Right hindlimb (tissue), 1 donor: ENCODE measurements around the gene ABAT.
A peak's percentile ranks its signal among the peaks of the same experiment; 100 is the strongest.
"Not testable (repeated sequence)": the region's sequence is repeated elsewhere in the genome, so short reads cannot be mapped to it uniquely, and the experiment has no call there.

Source experiments
- DNase-seq: peaks from one replicate; pipeline ENCODE4 v3.0.0-alpha.2; 2018

The ABAT gene

DNA sequence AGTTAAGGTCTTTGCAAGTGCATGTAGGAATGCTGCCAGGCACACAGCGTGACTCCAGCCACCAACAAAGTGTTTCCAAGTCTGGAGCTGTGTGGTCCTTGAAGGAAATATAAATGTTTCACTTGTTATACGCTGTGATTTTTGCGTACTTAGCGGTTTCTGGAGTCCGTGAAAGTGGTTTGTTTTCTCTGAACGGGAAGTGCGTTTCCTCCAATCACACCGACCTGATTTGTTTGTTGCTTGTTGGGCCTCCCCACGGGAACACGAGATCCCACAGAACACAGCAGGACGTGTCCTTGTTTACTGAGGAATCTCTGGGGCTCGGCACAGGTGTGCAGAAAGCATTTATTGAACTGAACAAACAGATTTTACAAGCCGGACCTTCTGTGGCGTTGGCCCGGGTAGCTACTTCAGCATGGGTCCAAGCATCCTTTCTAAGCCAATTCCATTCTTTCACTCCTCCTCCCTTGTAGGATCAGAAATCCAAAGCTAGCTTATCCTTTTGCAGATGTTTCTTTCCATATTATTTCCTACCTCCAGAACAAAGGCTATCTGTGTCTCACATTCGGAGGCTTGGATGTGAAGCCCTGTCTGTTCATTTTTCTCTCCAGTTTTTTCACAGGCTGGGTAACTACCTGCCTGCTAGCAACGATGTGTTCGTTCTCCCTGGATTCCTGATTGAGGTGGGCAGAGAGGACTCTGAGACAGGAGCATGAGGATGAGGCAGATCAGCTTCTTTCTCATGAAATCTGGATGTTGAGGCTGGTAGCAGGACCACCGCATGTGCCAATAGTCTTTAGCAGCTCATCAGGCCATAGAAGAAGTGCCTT lies 44.6 kb downstream of the ABAT start:
- peak; percentile 63 for DNase-seq

DNA sequence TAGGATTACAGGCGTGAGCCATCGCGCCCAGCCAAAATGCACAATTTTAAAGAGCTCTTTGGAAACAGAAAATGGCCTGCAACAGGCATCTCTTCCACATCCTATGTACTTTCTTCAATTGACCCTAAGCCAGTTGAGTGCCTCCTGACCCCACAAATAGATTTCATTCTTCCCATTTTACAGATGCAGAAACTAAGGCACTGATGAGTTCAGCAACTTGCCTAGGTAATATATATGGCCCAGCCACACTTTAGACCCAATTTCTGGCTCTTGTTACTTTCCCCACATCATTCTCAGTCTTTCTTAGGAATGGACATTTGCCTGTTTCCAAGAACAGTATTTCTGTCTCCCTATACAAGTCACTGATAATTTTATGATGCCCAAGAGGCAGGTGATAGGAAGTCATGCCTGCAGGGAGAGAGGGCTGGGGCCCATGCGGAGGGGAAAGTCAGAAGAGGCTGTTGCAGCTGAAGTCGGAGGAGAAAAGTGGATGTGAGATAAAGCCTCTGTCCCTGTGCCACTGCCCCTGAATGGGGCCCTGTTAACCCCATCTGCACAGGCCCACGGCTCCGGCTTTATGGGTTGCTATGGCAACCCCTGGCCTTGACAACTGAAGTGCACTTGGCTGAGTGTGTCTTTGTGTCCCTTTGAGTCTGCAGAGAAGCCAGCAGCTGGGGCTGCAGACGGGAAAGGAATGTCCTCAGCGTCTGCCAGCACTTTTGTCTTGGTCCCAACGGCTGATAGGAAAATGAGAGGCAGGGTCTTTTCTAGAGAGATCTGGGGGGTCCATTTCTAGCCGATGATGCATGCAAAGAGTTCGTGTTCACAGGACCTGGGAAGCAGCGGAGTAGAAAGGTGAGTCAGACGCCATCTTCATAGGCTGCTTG lies 45.9 kb downstream of the ABAT start:
- peak; percentile 90 for DNase-seq

DNA sequence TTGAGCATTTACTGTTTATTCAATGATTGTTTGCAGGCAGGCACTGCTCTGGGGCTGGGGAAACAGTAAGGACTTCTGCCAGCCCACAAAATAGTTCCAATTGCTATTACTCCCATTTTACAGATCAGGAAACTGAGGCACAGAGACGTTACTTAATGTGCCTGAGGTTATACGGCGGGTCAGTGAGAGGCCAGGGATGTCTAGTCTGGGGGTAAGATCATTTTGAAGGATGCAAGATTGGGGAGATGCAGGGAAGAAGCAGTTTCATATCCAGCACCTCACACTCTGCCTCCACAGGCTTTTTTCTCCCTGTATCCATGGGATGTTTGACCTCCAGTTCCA lies 46.5 kb downstream of the ABAT start:
- DNase-seq, result no peak

DNA sequence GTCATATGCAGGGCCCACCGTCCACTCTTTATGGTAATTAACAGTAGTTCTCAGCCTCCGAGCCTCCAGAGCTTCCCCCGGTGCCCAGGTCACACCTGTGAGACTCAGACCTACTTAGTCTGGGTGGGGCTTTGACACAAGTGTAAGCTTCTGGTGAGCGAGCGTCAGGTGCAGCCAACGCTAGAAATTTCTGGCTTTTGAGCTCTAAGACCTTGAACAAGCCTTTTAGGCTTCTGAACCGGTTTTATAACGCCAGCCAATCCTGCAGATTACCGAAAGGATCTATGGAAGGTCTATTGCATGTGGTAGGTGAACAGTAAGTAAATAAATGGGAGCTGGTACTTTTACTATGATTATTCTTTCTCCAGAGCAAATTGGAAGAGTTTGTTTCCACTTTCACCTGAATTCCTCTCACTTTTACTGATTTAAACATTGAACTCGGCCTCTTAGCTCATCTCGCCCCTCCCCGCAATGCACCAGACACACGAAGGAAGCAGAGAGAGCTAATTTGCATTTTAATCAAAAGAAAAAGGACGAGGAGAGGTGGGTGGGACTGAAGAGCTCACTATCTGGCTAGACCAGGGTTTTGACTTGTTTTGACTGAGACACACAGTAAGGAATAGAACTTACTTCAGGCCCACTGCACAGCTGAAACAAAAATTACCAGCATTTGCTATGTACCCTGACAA lies 47.1 kb downstream of the ABAT start:
- no peak for DNase-seq

DNA sequence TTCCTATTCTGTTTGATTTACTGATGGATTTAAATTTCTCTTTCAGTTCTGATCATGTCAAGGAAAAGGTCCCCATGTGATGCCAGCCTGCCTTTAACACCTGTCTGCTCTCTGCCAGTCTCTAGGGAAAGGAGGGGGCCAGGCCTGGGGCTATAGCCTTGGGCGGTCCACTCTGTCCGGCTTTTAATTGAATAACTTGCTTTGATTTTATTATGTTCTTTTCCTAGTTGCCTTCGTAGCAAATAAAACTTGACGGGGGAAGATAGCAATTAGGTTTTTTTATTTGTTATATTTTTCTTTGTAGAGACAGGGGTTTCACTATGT lies 47.6 kb downstream of the ABAT start:
- no peak for DNase-seq

DNA sequence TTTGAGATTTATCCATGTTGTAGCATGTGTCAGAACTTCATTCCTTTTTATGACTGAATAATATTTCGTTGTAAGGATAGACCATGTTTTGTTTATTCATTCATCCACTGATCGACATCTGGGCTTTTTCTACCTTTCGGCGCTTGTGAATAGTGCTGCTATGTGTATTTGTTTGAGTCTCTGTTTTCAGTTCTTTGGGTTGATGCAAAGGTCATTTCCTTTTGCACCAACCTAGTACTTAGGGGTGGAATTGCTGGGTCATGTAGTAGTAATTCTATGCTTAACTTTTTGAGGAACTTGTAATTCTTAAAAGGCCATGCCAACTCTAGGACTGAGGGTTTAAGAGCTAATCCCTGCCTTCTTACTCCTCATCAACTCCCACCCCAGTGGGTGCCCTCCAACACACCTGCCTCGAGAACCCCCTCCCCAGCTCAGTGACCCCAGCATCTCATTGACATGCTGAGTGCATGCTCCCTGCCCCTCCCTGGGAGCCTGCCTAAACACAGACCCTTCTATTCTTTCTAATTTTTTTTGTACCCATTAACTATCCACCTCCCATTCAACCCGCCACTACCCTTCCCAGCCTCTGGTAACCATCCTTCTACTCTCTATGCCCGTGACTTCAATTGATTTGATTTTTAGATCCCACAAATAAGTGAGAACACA lies 51.2 kb downstream of the ABAT start:
- no peak for DNase-seq

DNA sequence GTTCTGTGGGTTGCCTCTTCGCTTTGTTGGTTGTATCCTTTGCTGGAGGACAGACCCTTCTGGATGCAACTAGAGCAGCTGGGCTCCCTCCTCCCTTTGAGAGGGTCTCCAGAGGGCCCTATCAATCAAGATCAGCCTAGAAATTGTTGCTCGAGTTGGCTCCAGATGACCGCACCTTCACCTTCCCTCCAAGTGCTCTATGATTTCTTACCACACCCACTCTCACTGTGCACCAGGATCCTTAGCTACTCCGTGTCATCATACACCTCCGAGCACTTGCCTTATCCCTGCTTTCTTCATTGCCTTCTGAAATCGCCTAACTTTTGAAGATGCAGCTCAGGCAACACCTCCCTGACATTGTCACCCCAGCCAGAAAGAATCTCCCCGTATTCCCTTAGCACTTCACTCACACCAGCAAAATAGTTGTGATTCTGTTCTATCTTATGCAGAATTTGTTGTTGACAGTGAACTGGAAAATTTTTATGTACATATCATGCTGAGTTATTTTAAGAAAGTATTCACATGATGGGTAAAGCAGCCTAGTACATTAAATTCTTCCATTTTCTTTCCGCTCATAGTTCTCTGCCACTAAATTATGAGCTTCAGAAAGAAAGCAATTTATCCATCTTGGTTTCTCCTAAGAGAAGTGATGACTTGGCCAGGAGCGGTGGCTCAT lies 52.9 kb downstream of the ABAT start:
- DNase-seq, result no peak

DNA sequence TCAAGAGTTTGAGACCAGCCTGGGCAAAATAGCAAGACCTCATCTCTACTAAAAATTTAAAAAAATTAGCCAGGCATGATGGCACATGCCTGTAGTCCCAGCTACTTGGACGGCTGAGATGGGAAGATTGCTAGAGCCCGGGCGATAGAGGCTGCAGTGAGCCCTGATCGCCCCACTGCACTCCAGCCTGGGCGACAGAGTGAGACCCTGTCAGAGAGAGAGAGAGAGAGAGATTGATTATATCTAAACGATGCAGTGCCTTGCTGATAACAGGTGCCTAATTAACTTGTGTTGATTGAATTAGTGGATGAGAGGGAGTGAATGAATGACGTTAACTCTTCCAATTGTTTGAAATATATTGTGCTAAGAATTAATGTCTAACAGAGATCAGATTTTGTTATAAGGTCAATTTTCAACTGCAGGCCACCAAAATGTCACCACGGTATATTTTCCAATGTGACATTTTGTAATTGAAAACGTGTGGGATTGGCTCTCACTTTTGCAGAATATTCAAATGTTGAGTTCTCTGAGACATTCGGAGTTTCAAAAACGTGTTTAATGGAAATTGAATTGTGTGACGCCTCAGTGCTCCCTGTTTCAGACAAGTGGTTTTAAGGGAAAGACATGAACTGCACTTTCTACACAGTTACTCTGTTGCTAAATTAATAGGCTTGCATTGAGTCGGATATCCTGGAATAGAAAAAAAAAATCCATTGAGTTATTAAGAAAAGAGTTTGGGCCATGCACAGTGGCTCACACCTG lies 53.6 kb downstream of the ABAT start:
- DNase-seq, result no peak

DNA sequence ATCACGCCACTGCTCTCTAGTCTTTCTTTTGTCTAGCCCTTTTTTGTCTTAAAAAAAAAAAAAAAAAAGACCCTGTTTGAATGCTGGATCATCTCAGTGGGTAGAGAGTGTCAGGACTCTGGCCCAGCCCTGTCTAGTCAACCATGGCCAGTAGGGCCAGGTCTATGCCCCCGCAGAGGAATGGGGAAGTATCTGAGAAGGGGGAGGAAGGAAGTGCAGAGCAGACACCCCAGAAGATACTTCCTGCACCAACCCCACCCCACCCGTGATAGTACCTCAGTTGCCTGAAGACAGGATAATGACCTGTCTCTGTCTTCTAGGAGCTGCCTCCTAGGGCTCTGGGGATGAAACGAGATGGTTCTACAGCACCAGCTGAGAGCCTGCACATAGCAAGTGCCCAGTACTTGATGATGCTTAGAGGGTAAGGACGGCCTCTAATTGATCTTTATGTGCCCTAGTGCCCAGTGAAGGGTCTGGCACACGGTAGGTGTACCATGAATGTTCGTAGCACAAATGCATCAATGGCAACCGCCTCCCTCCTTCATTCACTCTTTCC lies 55.4 kb downstream of the ABAT start:
- DNase-seq, result no peak

DNA sequence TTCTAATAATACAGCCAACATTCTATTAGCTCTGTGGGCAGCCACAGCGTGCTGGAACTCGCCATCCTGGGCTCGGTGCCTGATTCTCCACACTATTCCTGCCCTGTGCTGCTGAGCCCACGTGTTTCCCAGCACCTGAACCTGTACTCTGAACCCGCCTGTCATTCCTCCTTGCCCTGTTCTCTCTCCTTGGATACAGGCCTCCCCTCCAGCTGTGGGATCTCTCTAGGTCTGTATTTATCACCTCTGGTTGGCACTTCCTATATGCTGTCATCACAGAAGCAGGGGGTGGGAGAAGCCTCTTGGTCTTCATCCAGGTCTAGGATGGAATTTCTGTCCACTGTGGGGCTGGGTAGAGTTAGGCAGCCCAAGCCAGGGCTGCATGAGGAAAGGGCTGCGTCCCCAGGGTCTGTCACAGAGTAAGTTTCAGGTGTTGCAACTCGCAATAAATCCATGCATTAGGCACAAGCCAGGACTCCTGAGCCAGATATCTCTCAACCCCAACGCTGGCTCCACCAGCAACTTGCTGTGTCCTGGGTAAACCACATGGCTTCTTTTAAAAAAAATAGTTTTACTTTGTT lies 56.0 kb downstream of the ABAT start:
- DNase-seq, result no peak

DNA sequence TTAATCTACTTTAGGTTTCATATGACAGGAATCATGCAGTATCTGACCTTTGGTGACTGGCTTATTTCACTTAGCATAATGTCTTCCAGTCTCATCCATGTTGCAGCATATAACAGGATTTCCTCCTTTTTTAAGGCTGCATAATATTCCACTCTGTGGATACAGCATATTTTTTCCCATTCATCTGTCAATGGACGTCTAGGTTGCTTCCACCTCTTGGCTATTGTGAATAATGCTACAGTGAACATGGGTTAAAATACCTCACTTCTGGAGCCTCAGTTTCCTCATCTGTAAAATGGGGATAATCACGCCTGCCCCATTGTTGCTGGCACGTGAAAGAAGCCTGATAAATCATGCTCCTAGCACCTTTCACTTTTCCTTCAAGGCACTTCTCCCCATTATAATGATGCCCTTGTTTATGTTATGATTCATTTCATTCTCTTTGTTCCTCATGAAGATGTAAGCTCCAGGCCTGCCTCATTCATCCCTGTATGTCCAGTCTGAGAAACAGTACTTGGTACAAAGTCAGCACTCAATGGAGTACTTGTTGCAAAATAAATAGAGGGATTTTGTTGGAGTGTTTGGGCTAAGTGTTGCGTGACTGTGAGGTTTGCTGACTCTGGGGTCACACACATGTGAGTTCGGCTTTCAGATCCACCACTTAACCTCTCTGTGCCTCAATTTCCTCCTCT lies 59.6 kb downstream of the ABAT start:
- DNase-seq, result no peak

DNA sequence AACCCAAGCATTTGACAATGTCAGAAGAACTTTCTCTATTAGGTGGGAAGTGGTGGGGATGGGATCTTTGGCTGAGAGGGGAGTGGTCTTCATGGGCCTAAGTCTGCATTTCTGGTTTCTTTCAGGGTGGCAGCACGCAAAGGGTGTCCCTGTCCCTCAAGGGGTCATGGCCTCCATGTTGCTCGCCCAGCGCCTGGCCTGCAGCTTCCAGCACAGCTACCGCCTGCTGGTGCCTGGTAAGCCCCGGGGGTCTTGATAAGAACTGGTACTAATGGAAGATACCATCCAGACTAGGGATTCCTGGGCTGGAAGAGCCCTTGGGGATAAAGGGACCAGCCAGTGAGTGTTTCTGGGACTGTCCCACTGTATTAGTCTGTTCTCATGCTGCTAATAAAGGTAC lies 61.2 kb downstream of the ABAT start:
- no peak for DNase-seq

DNA sequence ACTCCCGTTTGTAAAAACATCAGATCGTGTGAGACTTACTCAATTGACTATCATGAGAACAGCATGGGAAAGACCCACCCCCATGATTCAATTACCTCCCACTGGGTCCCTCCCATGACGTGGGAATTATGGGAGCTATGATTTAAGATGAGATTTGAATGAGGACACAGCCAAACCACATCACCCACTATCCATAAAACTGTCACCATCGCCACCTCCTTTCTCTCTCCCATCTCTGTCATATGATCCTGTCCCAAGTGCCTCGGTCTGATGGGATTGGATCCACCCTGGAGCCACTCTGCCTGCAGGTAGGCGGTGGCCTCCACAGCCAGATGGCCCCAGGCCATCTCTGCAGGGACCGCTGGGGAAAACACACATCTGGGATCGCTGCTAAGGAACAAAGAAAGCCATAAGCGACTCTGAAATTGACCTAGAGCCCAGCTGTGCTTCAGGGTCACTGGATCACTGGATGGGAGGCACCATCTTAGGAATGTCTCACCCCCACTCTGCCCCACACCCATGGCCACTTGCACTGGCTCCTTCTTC lies 61.8 kb downstream of the ABAT start:
- no peak for DNase-seq

DNA sequence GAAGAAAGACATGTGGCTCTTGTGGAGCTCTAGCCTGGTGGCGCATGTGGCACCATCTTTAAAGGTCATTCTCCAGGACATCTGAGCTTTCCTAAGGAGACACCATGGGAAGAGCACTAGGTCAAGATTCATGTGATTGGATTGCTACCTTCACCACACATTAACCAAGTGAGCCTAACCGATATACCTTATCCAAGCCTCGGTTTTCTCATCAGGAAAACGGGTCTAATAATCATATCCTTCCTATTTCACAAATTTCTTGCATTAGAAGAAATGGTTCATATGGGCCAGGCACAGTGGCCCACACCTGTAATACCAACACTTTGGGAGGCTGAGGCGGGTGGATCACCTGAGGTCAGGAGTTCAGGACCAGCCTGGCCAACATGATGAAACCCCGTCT lies 64.7 kb downstream of the ABAT start:
- DNase-seq, result no peak

DNA sequence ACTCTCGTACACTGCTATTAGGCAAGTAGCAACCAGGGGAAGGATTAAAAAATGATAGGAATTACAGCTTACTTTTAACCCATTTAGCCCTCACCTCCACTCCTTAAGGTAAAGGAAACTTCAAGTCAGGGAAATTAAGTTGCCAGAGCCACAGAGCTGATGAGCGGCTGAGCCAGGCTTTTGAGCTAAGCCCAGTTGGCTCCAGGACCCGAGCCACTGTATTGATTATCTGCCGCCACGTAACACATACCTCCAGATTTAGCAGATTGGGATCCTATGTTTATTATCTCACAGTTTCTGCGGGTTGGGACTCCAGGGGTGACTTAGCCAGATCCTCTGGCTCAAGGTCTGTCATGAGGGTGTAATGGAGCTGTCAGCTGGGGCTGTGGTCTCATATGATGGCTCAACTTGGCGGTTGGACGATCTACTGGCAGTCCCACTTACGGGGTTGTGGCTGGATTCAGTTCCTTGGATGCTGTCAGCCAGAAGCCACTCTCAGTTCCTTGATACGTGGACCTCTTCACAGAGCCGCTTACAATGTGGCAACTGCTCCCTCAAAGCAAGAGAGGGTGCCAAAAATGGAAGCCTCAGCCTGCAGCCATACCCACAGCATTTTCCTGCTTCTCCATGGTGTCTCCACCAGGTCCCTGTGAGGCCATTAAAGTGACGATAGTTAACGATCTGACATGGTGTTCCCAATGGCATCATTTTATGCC lies 65.7 kb downstream of the ABAT start:
- DNase-seq, result no peak

DNA sequence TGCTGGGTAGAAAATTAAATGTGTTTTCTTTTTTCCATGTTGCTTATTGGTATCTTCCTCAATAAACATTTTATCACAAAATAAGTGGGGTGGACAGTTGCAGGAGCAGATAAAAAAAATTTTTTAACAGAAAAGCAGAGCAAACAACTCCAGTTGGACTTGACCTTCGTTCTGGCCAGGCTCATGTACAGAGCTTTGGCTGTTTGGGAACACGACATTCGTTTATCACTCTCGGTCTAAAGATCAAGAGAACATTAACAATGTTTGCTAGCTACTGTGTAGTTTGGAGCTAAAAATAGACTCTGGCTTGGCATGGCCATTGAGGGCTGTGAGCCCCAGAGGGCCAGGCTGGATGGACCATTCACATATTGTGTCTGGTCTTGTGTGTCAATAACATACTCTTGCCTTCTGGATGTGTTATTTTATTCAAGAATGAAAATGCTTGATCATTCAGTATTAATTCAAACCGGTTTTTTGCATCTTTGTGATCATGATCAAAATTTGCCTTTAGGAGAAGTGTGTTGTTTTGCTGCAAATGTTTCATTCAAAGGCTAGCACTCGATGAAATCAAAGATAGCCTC lies 66.4 kb downstream of the ABAT start:
- no peak for DNase-seq

DNA sequence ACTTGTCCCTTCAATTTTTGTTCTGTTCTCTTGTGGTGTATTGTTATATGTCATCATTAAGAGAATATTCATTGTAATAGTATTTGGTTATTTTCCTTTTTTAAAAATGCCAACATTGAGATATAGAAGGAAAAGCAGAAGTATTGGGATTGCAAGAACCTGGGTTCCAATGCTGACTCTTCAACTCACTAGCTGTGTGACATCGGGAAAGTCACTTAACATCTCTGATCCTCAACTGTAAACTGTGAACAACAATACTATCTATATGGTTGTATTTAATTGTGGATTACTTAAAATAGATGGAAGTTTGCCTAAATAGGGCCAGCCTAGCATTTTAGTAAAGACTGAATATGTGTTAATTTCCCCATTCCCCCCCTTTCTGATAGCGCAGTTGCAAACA lies 67.2 kb downstream of the ABAT start:
- DNase-seq, result no peak

DNA sequence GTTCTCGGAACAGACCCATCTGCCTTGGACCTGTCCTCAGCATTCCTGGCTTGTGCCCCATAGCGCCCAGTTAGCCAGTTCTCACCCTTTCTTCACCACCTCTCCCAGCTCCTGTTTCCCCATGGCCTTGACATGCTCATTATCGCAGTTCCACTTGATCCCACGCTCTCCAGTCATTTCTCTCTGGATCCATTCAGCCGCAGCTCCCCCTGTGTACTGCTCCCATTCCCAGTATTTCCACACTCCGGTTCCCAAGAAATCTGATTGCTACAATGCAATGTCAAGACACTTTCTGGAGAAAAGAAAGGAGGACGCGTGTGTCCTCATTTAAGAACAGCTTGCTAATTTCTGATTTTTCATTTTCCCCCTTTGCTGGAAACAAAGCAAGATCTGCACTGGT lies 67.7 kb downstream of the ABAT start:
- DNase-seq, result no peak

DNA sequence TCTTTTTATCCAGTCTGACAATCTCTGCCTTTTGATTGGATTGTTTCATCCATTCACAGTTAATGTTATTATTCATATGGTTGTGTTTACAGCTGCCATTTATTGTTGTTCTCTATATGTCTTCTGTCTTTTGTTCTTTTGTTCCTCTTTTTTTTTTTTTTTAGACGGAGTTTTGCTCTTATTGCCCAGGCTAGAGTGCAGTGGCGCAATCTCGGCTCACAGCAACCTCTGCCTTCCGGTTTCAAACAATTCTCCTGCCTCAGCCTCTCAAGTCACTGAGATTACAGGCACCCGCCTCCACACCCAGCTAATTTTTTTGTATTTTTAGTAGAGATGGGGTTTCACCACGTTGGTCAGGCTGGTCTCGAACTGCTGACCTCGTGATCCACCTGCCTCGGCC lies 74.5 kb downstream of the ABAT start:
- not testable (repeated sequence) for DNase-seq
